ENCODE results near the gene SEC14L2. TPM values are rescaled to one million over a fixed set of nuclear protein-coding genes. Genes with fewer than 3 reads are reported as not detected.

The SEC14L2 gene
- total and polyA plus RNA-seq, 4 donors, result 6.5 to 110 (median 49.6) TPM

DNA sequence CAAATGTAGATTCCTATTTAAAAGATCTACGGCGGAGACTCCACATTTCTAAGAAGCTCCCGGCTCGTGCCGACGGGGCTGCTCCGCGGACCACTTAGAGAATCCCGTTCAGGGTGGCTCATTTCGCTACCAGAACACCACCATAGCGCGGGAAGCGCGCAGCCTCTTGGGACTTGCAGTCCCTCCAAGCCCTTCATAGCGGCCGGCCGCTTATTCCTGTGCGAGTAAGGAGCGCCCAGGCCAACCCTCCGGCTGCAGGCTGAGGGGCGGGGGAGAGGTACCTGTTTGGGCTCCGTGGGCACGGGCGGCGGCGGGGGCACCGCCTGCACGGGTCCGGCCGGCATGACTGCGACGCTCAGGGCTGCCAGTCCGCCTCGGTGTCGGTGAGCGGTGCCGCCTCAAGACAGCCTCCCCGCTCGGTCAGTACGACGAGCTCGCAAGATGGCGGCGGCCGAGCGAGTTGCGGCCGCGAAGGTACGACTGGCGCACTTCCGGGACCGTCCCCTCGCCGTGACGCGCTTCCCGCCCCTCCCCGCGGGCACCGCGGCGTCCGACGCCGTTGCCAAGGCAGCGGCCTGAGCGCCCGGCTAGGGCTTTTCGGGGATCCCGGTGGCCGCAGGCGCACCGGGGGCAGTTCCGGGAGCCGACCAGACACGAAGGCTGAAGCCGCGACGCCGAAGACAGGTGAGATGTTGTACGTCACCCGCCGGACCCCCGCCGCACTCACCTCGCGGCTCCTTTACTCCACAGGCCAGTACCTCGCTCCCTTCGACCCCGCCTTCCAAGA lies 40.2 kb upstream of the SEC14L2 start, which contains the start of the genes CCDC157 and SF3A1 (continued):
- TF ChIP-seq, protein P1, sequence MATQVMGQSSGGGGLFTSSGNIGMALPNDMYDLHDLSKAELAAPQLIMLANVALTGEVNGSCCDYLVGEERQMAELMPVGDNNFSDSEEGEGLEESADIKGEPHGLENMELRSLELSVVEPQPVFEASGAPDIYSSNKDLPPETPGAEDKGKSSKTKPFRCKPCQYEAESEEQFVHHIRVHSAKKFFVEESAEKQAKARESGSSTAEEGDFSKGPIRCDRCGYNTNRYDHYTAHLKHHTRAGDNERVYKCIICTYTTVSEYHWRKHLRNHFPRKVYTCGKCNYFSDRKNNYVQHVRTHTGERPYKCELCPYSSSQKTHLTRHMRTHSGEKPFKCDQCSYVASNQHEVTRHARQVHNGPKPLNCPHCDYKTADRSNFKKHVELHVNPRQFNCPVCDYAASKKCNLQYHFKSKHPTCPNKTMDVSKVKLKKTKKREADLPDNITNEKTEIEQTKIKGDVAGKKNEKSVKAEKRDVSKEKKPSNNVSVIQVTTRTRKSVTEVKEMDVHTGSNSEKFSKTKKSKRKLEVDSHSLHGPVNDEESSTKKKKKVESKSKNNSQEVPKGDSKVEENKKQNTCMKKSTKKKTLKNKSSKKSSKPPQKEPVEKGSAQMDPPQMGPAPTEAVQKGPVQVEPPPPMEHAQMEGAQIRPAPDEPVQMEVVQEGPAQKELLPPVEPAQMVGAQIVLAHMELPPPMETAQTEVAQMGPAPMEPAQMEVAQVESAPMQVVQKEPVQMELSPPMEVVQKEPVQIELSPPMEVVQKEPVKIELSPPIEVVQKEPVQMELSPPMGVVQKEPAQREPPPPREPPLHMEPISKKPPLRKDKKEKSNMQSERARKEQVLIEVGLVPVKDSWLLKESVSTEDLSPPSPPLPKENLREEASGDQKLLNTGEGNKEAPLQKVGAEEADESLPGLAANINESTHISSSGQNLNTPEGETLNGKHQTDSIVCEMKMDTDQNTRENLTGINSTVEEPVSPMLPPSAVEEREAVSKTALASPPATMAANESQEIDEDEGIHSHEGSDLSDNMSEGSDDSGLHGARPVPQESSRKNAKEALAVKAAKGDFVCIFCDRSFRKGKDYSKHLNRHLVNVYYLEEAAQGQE (IDR thresholded peaks at IDR 0.05), result peak; percentile 79
- TF ChIP-seq FOXA2 (IDR thresholded peaks at IDR 0.05) (no peak), JUND (IDR thresholded peaks at IDR 0.05) (no peak), HNF4A (conservative IDR thresholded peaks at IDR 0.05) (no peak)

DNA sequence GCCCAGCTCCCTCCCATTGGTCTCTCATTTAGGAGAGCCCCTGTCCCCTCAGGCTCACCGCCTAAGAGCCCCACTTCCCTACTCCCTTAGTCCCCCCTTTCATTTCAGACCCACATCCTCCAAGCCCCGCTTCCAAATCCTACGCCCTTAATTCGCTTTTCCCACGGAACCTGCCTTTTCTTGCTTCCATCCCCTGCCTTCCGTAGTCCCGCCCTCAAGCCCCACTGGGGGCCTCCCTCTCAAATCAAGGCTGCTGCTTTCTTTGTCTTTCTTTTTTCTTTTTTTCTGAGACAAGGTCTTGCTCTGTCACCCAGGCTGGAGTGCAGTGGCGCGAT lies 39.6 kb upstream of the SEC14L2 start:
- 3% methylated on average over 9 of the region's 9 CpGs for WGBS
- peaks cover 6 to 32% (median 26%) of the 10 kb centered on the region in 4 donors for H3K4me1 ChIP-seq (ENCODE audit: control insufficient read depth in 4 of 4, insufficient read depth in 4 of 4, low read length in 3 of 4)

DNA sequence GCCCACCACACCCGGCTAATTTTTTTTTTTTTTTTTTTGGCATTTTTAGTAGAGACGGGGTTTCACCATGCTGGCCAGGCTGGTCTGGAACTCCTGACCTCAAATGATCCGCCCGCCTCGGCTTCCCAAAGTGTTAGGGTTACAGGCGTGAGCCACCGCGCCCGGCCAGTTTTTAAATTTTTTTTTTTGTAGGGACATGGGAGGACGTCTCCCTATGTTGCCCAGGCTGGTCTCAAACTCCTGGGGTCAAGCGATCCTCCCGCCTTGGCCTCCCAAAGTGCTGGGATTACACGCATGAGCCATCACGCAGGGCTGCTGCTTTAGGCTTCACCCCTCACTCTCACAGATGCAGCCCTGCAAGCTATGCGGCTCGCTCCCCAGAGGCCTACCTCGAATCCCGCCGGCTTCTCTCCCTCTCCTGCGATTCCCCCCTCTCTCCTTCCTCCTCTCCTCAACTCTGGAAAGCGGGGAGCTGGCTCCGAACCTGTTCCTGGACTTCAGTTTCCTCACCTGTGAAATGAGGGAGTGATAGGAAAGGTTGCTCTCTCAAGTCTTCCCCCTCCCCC lies 39.1 kb upstream of the SEC14L2 start:
- Histone ChIP-seq H3K4me3 (ENCODE audit: low read depth in 1 of 3, low read length in 3 of 3) (no peak overlapping the region), H3K27ac (ENCODE audit: low read depth in 1 of 2, low read length in 2 of 2) (no peak overlapping the region), H3K27me3 (ENCODE audit: control insufficient read depth in 4 of 4, insufficient read depth in 4 of 4, low read length in 3 of 4) (no peaks in the 10 kb centered on the region), H3K9ac (ENCODE audit: low read depth in 1 of 2, low read length in 2 of 2) (no peak overlapping the region), H3K4me1 (ENCODE audit: control insufficient read depth in 4 of 4, insufficient read depth in 4 of 4, low read length in 3 of 4) (peaks cover 6 to 32% (median 26%) of the 10 kb centered on the region in 4 donors), H3K9me3 (ENCODE audit: control insufficient read depth in 4 of 4, low read length in 3 of 4) (no peaks in the 10 kb centered on the region), H3K36me3 (ENCODE audit: control insufficient read depth in 4 of 4, insufficient read depth in 3 of 4, low read depth in 1 of 4, low read length in 3 of 4) (peaks cover under 1 to 3% (median 2%) of the 10 kb centered on the region in 4 donors)
- TF ChIP-seq, protein P2, sequence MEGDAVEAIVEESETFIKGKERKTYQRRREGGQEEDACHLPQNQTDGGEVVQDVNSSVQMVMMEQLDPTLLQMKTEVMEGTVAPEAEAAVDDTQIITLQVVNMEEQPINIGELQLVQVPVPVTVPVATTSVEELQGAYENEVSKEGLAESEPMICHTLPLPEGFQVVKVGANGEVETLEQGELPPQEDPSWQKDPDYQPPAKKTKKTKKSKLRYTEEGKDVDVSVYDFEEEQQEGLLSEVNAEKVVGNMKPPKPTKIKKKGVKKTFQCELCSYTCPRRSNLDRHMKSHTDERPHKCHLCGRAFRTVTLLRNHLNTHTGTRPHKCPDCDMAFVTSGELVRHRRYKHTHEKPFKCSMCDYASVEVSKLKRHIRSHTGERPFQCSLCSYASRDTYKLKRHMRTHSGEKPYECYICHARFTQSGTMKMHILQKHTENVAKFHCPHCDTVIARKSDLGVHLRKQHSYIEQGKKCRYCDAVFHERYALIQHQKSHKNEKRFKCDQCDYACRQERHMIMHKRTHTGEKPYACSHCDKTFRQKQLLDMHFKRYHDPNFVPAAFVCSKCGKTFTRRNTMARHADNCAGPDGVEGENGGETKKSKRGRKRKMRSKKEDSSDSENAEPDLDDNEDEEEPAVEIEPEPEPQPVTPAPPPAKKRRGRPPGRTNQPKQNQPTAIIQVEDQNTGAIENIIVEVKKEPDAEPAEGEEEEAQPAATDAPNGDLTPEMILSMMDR (IDR thresholded peaks at IDR 0.05; ENCODE audit: low read depth, low read length, missing input control), result no peak
- no peak for TF ChIP-seq EGR1 (IDR thresholded peaks at IDR 0.05; ENCODE audit: low read depth in 2 of 2)
- TF ChIP-seq, protein P1 (IDR thresholded peaks at IDR 0.05), result no peak
- 65% methylated on average over 22 of the region's 22 CpGs for WGBS
- no peak for DNase-seq (ENCODE audit: low spot score)

More for the DNA sequence above, 39.6 kb upstream of the SEC14L2 start:
- peak overlapping the region; percentile 78 to 88 (median 80) for H3K4me3 ChIP-seq (ENCODE audit: low read depth in 1 of 3, low read length in 3 of 3)
- DNase-seq (ENCODE audit: low spot score), result no peak
- no peaks in the 10 kb centered on the region for H3K9me3 ChIP-seq (ENCODE audit: control insufficient read depth in 4 of 4, low read length in 3 of 4)
- peaks cover 5 to 9% (median 7%) of the 10 kb centered on the region in 4 donors for H3K36me3 ChIP-seq (ENCODE audit: control insufficient read depth in 4 of 4, insufficient read depth in 3 of 4, low read depth in 1 of 4, low read length in 3 of 4)
- H3K27ac ChIP-seq (ENCODE audit: low read depth in 1 of 2, low read length in 2 of 2), result peak overlapping the region; percentile 97 to 100
- TF ChIP-seq, protein P1 (IDR thresholded peaks at IDR 0.05), result no peak
- no peak for TF ChIP-seq RXRA (IDR thresholded peaks at IDR 0.05)
- no peak for TF ChIP-seq NR2F2 (IDR thresholded peaks at IDR 0.05)
- no peak for TF ChIP-seq EGR1 (IDR thresholded peaks at IDR 0.05; ENCODE audit: low read depth in 2 of 2)
- TF ChIP-seq TAF1 (conservative IDR thresholded peaks at IDR 0.05), result no peak
- TF ChIP-seq, protein P3, sequence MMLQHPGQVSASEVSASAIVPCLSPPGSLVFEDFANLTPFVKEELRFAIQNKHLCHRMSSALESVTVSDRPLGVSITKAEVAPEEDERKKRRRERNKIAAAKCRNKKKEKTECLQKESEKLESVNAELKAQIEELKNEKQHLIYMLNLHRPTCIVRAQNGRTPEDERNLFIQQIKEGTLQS (IDR thresholded peaks at IDR 0.05), result no peak
- H3K9ac ChIP-seq (ENCODE audit: low read depth in 1 of 2, low read length in 2 of 2), result peak overlapping the region in 1 of 2 donors; percentile 1
- H3K27me3 ChIP-seq (ENCODE audit: control insufficient read depth in 4 of 4, insufficient read depth in 4 of 4, low read length in 3 of 4), result no peaks in the 10 kb centered on the region
